ENCODE data around the gene NOTCH3.

DNA sequence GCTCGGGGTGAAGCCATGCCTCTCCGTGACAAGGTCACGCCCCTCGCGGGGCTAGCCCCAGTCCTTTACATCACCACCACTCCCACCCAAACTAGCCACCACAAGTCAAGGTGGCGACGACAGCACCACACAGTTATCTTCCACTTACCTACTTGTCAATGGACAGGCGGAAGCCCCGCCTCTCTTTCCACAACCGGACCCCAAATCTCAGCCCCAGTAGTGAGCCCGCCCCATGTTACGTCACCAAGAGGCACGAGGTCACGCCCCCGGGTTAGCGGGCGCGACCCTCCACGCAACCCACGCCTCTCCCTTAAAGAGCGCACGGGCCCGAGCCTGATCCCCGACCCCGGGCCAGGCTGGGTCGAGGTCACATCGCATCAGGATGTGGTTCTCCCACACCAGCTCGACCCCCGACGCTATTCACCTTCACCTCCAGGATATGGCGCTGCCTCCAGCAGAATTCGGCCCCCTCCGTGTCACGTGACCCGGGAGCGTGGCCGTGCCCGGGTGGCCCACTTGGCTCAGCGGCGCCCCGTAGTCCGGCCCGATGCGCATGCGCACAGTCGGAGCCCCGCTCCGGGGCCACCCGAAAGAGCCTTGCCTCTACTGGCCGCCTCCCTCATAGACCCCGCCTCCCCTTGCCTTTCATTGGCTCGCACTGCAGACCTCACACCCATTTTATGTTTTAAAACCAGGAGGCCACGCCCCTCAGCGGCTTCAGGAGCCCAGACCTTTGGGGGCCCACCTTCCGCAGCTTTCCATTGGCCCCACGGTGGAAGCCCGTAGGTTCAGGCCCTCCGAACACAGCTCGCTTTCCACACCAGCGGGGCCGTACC is 75.3 kb downstream of the NOTCH3 start:
- TF ChIP-seq, protein P1, sequence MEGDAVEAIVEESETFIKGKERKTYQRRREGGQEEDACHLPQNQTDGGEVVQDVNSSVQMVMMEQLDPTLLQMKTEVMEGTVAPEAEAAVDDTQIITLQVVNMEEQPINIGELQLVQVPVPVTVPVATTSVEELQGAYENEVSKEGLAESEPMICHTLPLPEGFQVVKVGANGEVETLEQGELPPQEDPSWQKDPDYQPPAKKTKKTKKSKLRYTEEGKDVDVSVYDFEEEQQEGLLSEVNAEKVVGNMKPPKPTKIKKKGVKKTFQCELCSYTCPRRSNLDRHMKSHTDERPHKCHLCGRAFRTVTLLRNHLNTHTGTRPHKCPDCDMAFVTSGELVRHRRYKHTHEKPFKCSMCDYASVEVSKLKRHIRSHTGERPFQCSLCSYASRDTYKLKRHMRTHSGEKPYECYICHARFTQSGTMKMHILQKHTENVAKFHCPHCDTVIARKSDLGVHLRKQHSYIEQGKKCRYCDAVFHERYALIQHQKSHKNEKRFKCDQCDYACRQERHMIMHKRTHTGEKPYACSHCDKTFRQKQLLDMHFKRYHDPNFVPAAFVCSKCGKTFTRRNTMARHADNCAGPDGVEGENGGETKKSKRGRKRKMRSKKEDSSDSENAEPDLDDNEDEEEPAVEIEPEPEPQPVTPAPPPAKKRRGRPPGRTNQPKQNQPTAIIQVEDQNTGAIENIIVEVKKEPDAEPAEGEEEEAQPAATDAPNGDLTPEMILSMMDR (IDR thresholded peaks at IDR 0.05; ENCODE audit: low read depth, low read length, poor library complexity, severe bottlenecking), result no peak
- no peak for TF ChIP-seq EZH2phosphoT487 (IDR thresholded peaks at IDR 0.05; ENCODE audit: borderline replicate concordance, low read length)
